Stimulated activated CD8-positive, alpha-beta memory T cell treated with anti-CD3 and anti-CD28 coated beads, Interleukin-15, amount 100 ng/mL, for 48 hours (primary cell): ENCODE results near the gene ESR2.
"Not testable (repeated sequence)": the region's sequence is repeated elsewhere in the genome, so short reads cannot be mapped to it uniquely, and the experiment has no call there.

Source experiments
- DNase-seq, 2 donors: peaks; one replicate each; pipeline ENCODE4 v3.0.0-alpha.2; 2020; ENCODE audit warnings: low read depth in 2 of 2

ESR2 gene

GRCh38 chr14:64198486-64198885 is 95.7 kb downstream of the ESR2 start:
- no peak for DNase-seq

GRCh38 chr14:64197996-64198395 is 96.2 kb downstream of the ESR2 start:
- no peak for DNase-seq

DNA sequence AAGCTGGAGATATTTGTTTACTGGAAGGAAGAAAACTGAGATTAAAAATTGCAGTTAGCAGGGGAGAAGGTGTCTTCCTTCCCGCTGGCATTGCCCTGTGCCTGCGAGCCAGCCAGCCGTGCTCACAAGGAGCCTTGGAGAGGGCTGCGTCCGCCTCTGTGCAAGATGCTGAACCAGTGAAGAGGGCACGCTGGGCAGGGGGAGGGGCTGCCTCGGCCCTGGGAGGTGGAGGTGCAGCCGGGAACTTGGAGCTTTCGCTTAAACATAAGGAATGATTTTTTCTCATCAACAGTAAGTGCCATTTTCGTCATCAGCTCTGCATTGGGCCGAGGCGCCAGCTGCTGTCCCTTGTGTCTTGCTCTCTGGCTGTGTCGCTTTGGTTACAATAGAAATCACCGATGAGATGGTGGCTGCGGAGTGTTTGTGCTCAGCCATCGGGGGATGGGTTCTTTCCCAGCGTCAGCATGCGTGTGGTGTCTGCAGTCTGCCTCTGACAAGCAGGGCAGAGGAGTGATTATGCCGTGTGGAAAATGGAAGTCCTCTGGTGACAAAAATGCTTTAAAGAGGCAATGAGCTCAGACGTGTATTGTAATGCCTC is 97.3 kb downstream of the ESR2 start:
- DNase-seq = no peak

DNA sequence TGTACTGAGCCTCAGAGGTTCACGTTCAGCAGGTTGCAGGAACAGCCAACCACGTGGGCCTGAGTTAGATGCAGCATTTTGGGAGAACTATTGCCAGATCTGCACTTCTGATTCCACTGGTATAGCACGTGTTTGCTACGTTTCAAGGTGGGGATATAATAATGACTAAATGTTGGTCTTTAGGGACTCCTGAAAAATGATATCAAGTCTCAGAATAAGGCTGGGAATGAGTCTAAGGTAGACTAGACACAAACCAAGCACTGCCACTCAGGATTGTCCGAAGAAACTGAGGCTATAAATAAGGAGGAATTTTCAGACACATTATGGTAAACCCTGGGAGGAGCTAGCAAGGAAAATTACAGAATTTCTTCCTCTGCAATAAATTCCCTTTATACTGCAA is 98.1 kb downstream of the ESR2 start:
- no peak for DNase-seq

DNA sequence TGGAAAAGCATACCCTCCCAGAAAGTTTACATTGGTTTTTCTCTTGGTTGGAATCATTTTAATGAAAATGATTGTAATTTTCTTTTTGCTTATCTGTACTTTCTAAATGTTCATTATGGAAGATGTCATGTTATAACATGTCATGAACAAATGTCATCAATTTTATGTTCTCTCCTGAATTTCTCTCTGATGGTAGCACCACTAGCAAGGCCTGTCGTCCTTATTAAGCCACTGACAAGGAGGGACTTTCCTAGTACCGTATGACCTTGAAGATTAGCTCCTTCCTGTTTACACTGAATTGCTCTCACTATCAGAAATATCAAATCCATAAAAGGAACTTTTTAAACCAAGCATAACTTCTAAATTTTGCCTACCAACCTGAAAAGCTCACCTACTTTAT is 99.0 kb downstream of the ESR2 start:
- DNase-seq = no peak

DNA sequence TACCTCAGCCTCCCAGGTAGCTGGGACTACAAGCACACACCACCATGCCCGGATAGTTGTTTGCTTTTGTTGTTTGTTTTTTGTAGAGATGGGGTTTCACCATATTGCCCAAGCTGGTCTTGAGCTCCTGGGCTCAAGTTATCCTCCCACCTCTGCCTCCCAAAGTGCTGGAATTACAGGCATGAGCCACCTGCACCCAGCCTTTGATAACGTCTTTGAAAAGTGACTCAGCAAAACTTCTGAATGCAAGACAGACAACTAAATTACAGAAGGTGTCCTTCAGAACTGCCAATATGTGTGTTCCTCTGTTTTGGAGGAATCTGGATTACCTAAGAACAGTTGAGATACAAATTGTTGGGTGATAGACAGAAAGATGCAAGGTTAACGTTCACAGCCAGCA is 99.8 kb downstream of the ESR2 start:
- no peak for DNase-seq

DNA sequence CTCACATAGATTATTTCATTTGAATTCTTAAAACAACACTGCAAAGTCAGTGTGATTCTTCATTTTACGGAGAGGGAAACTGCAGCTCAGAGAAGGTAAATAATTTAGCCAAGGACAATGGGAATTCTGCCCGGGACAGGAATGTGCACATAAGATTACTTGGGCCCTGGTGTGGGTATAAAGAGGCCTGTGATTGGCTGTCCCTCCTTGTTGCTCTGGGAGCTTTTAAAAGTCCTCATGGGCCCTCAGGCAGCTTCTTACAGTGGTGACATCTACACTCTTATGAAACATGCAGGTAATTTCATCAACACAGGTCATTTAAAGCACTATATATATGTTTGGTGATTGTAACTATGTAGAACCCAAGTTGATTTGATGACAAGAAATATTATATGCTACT is 100.3 kb downstream of the ESR2 start:
- no peak for DNase-seq

DNA sequence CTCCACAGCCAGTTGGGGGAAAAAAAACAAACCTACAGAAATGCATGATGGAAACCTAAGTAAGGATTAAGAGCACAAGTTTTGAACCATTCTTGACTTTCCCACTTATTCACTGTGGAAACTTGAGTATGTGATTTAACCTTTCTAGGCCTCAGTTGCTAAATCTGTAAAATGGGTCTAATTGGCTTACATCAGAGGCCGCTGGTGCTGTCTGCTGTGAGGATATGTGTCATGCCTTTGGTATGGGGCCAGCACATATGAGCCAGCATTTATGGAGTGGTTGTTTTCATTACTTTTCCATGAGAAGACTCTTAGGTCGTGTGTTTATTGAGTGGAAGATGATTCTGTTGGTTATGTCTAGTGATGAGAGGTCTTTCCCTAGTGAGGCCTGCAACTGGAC is 102.4 kb downstream of the ESR2 start:
- DNase-seq = no peak

DNA sequence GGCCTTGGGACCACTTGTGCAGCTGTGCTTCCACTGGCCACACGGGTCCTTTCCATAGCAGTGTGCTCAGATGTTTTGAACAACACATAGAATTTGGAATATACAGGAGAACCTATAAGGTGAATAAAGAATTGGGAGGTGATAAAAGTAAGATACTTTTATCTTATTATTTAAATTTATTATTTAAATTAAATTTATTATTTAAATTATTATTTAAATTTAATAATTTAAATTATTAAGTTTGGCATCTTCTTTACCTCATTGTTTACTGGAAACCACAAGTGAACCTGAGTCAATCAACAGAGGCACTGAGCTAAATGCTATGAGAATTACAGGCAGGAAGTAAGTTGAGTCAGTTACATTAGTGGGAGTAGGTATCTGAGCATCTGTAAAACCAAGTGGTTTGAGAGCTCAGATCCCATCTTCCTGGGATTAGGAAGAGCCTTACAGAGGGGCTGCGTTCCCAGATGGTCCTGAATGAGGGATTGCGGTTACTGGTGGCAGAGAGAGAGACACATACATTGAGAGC is 103.1 kb downstream of the ESR2 start:
- DNase-seq = no peak

- no peak for DNase-seq
These were observed 106.8 kb downstream of the ESR2 start for GRCh38 chr14:64187331-64187730.

DNA sequence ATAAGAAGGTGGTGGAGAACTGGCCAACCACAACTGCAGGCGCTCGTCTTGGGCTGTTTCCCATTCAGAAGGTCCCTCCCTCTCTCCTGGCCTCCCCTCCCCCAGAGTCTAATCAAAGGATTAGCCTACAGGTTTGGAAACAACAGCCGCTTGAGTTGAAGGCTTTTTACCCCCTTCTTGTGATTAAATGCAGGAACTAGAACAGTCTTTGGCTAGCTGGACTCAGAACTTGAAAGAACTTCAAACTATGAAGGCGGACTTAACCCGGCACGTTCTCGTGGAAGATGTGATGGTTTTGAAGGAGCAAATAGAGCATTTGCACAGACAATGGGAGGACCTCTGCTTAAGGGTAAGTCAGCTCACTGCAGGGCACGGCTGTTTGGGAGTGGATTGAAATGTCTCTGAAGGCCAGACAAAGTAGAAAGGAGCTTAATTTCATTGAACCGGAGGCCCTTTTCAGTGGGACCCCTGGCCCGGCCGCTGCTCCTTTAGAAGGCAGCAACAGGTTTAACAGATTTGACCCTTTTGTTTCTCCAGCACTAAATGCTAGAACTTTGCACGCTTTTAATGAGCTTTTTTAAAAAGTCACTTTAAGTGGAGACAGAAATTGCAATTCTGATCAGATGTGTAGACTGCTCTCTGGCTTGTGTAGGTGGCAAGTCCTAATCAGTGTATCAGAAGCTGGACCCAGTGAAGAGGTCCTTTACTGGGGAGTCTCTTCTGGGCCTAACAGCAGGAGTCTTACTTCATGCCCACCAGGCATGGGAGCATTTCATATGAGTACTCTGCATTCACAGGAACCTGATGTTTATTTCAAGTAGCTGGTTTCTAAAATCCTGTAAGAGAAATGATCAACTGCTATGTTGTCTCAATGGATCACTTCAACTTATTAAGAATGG is 107.7 kb downstream of the ESR2 start:
- no peak for DNase-seq

DNA sequence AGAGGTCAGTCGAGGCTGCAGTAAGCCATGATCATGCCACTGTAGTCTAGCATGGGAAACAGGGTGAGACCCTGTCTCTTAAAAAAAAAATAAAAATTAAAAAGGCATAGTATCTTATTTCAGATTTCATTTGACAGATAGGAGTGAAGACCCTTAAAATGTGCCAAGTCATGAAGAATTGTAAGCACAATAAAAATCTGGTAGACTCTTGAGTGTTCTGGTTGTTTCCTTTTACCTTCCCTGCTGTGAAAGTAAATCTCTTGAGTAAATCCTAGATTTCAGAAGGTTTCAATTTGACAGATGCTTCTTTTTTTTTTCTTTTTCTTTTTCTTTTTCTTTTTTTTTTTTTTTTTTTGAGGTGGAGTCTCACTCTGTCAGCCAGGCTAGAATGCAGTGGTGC is 109.0 kb downstream of the ESR2 start:
- DNase-seq = no peak

- DNase-seq = no peak
These were observed 110.0 kb downstream of the ESR2 start for GRCh38 chr14:64184103-64184729.

GRCh38 chr14:64182908-64183307 is 111.3 kb downstream of the ESR2 start:
- not testable (repeated sequence) for DNase-seq

- no peak for DNase-seq
These were observed 115.4 kb downstream of the ESR2 start for GRCh38 chr14:64178814-64179213.

DNA sequence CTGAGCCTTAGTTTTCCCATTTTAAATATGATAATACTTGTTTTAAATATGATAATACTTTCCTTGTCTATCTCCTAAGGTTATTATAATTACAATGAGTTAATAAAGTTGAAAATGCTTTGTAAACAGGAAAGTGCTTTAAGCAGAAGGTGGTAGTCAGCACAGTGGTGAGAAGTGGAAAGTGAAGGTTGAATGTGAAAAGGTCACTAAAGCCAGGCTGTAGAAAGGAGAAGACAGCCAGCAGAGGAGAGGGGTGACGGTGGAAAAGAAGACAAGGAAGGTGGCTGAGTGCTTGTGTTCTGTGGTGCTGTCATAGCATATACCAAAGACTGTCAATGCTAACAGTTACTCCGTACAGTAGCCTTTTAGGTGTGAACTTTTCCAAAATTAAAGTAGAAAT is 117.8 kb downstream of the ESR2 start:
- DNase-seq = no peak

DNA sequence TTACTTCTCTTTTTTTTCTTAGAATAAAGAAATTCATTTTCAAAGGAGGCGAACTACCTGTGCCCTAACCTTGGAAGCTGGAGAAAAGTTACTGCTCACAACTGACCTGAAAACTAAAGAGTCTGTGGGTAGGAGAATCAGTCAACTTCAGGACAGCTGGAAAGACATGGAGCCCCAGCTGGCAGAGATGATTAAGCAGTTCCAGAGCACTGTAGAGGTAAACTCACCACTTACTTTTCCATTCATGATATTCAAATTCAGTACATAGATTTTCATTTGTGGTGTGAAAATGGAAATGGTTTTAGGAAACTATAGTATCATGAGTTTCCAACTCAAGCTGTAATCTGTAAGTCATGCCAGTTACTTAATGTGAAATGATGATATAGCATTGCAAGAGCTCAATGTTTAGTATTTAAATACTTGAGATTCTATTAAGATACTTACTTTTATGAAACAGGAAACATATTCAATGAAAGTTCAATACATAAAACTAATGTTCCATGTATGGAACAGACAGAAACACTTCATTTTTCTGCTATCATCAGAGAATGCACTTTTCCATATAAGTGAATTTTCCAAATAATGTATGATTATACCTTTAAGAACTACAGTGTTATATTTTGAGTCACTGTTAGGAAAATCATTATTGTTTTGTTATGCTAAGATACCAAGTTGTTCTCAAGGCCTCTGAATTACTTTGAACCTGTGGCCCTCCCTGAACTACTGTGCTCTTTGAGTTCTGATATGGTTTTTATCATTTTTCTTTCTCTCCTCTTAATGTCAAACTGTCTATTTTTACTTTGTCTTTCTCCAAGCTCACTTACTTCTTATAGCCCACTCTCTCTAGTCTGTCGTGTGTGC is 119.0 kb downstream of the ESR2 start:
- DNase-seq = no peak

- no peak for DNase-seq
These were observed 124.0 kb downstream of the ESR2 start for GRCh38 chr14:64170181-64170580.

DNA sequence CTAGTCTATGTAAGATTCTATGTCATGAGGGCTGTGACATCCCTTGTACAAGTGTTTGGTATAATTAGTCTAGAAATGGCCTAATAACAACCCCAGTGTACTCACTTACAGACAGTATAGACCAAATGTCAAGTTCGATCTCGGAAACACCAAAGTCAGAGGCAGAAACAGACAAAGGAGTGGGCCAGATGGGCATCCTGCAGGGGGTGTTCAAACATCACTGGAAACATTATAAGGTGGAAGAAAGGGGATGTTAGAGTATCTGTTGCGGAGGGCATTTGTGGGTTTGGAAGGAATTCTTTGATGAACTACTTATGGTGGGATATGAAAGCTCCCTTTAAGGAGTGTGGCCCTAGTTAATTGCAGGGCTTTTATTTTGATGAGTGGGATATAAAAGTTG is 134.6 kb downstream of the ESR2 start:
- no peak for DNase-seq

GRCh38 chr14:64158608-64159007 is 135.6 kb downstream of the ESR2 start:
- DNase-seq = no peak

DNA sequence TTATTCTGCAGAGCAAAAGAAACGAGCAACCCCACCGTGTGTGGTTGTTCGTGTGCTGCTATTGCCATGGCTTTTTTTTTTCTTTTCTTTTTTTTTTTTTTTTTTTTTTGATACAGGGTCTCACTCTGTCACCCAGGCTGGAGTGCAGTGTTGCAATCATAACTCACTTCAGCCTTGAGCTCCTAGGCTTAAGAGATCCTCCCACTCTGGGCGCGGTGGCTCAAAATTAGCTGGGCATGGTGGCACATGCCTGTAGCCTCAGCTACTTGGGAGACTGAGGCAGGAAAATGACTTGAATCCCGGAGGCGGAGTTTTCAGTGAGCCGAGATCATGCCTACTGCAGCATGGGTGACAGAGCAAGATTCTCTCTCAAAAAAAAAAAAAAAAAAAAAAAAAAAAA is 144.2 kb downstream of the ESR2 start:
- no peak for DNase-seq
